GM12878 (cell line): Measurements from ENCODE around the gene CMYA5. TPM values are rescaled to one million over a fixed set of nuclear protein-coding genes. Genes with fewer than 3 reads are reported as not detected.

Experiments used
- ATAC-seq: fragments of 200-7000 bp; cut with Tn5 transposase; 3 replicates; pipeline ENCODE4 v1.9.1; 2020; ENCODE audit warnings: mild to moderate bottlenecking, moderate library complexity
- BruUV-seq: library from RNA; stranded (reverse); fragments of 400-500 nt; replicated peaks from 2 replicates; lab custom pipeline; 2021; lab: Mats Ljungman, UMichigan
- CTCF ChIA-PET: fragments of 300-600 bp; sonication (Branson Sonifier 250); formaldehyde crosslinking; extraction: SDS; loops from one replicate; lab custom pipeline; 2021; ENCODE audit warnings: inconsistent platforms; lab: Yijun Ruan, JAX
- POLR2A ChIA-PET: fragments of 350-600 bp; formaldehyde crosslinking; extraction: SDS; loops from one replicate; lab custom pipeline; 2021; ENCODE audit warnings: inconsistent platforms; lab: Charles Lee
- RAD21 ChIA-PET: fragments of 300-600 bp; sonication (Branson Sonifier 250); formaldehyde crosslinking; loops from one replicate; lab custom pipeline; 2023; ENCODE audit warnings: antibody characterized with exemption; ENCODE audit not compliant: unreplicated experiment; lab: Charles Lee
- SMC1A ChIA-PET: fragments of 300-600 bp; sonication (Branson Sonifier 250); formaldehyde crosslinking; loops from one replicate; lab custom pipeline; 2023; ENCODE audit not compliant: unreplicated experiment, uncharacterized antibody; lab: Charles Lee
- DNase-seq: peaks from one replicate; pipeline ENCODE4 v3.0.0-alpha.2; 2011; ENCODE audit warnings: low read depth, low spot score
- FAIRE-seq: peaks from 3 replicates; lab custom pipeline; 2011; peaks lifted over from hg19 to GRCh38; lab: Jason Lieb, UNC
- H2AFZ ChIP-seq: 2 replicates; pipeline ENCODE4 v1.6.0; 2011; ENCODE audit warnings: low read depth, low read length, control low read depth; ENCODE audit not compliant: control insufficient read depth
- H3K27ac ChIP-seq: 2 replicates; pipeline ENCODE4 v1.5.1; 2011; ENCODE audit warnings: control low read depth; ENCODE audit not compliant: control insufficient read depth, insufficient read depth
- H3K27me3 ChIP-seq, 2 experiments: replicated peaks in 1 of 2; 2 replicates each; pipeline versions ENCODE4 v1.6.0 to v1.6.1; 2011; ENCODE audit warnings: low read length in 1 of 2; ENCODE audit not compliant: control insufficient read depth in 2 of 2, insufficient read depth in 2 of 2
- H3K36me3 ChIP-seq, 2 experiments: 2 replicates each; pipeline ENCODE4 v1.5.1; 2011; ENCODE audit warnings: low read length in 1 of 2; ENCODE audit not compliant: control insufficient read depth in 2 of 2, insufficient read depth in 2 of 2
- H3K4me1 ChIP-seq: 2 replicates; pipeline ENCODE4 v1.6.1; 2011; ENCODE audit warnings: mild to moderate bottlenecking, low read length, moderate library complexity, mixed read lengths; ENCODE audit not compliant: control insufficient read depth, insufficient read depth
- H3K4me2 ChIP-seq: 2 replicates; pipeline ENCODE4 v1.6.0; 2011; ENCODE audit warnings: control low read depth; ENCODE audit not compliant: control insufficient read depth, insufficient read depth
- H3K4me3 ChIP-seq: fragments of 200-600 bp; sonication (generic); 2 replicates; pipeline ENCODE4 v1.5.1; 2016
- H3K79me2 ChIP-seq: 2 replicates; pipeline ENCODE4 v1.6.0; 2011; ENCODE audit warnings: low read length; ENCODE audit not compliant: control insufficient read depth, insufficient read depth
- H3K9ac ChIP-seq: 2 replicates; pipeline ENCODE4 v1.8.0; 2011; ENCODE audit warnings: low read length, control low read depth, mixed read lengths; ENCODE audit not compliant: control insufficient read depth, insufficient read depth
- H3K9me3 ChIP-seq: replicated peaks from 3 replicates; pipeline ENCODE4 v1.5.1; 2011; ENCODE audit warnings: mild to moderate bottlenecking, low read length; ENCODE audit not compliant: control insufficient read depth, insufficient read depth
- H4K20me1 ChIP-seq: 2 replicates; pipeline ENCODE4 v1.6.0; 2011; ENCODE audit not compliant: control insufficient read depth, insufficient read depth
- ATF7 ChIP-seq: fragments of 450-650 bp; IDR thresholded peaks from 2 replicates; pipeline ENCODE4 v1.6.1; 2016; ENCODE audit warnings: low read depth, mild to moderate bottlenecking
- DPF2 ChIP-seq: fragments of 450-650 bp; IDR thresholded peaks from 2 replicates; pipeline ENCODE4 v1.6.1; 2017; ENCODE audit warnings: mild to moderate bottlenecking
- E2F8 ChIP-seq: fragments of 450-650 bp; IDR thresholded peaks from 2 replicates; pipeline ENCODE4 v1.6.1; 2018; ENCODE audit warnings: mild to moderate bottlenecking, low read depth, moderate library complexity; ENCODE audit not compliant: partially characterized antibody
- MTA3 ChIP-seq: IDR thresholded peaks from 2 replicates; pipeline ENCODE4 v1.6.1; 2012; ENCODE audit warnings: low read length, inconsistent platforms, borderline replicate concordance
- MYB ChIP-seq: fragments of 150-350 bp; IDR thresholded peaks from 2 replicates; pipeline ENCODE4 v1.6.1; 2014; ENCODE audit warnings: mild to moderate bottlenecking, low read depth, low read length, borderline replicate concordance
- NR2F1 ChIP-seq: fragments of 450-650 bp; conservative IDR thresholded peaks from 2 replicates; pipeline ENCODE4 v1.6.1; 2017; ENCODE audit warnings: mild to moderate bottlenecking
- SRF ChIP-seq, 2 experiments: IDR thresholded peaks; 2 replicates each; pipeline ENCODE4 v1.6.1; 2011; ENCODE audit warnings: low read depth in 2 of 2, low read length in 2 of 2, mild to moderate bottlenecking in 1 of 2, moderate library complexity in 1 of 2
- USF1 ChIP-seq: IDR thresholded peaks from 2 replicates; pipeline ENCODE4 v1.6.1; 2011; ENCODE audit warnings: borderline replicate concordance, low read depth, mild to moderate bottlenecking, moderate library complexity, mixed read lengths, low read length; ENCODE audit not compliant: insufficient read depth; ENCODE audit errors: extremely low read length
- WRNIP1 ChIP-seq: IDR thresholded peaks from 2 replicates; pipeline ENCODE4 v1.6.1; 2011; ENCODE audit warnings: low read depth, low read length, improper control_type of control experiment, borderline replicate concordance
- WGBS: methylation state at CpG from one replicate; pipeline ENCODE4 v1.1.6; 2016; ENCODE audit warnings: low lambda C conversion rate; ENCODE audit not compliant: insufficient replicate concordance, insufficient coverage; ENCODE audit errors: missing lambda C conversion rate; 5-methylcytosine and 5-hydroxymethylcytosine counted together
- in situ Hi-C: fragments of 300-500 bp; cut with MboI; formaldehyde crosslinking; loops from 9 replicates; pipeline ENCODE4 v1.14.3; 2018; ENCODE audit warnings: mixed read lengths
- intact Hi-C: fragments of 100-400 bp; cut with micrococcal nuclease; formaldehyde crosslinking; loops from one replicate; pipeline ENCODE4 v1.14.2; 2022; ENCODE audit not compliant: unreplicated experiment
- polyA plus RNA-seq, 11 experiments: library from polyadenylated mRNA; depleted of rRNA in 4 of 11; unstranded in 6 of 11; stranded (reverse) in 5 of 11; fragments of >200 nt; fragmentation: Nextera tagmentation in 4 of 11; fragmentation: Illumina TruSeq in 1 of 11; extraction: Ambion mirVana in 4 of 11; extraction: Trizol in 1 of 11; gene quantifications; 1 replicate in 1 of 11; 2 replicates in 10 of 11; pipeline versions ENCODE4 v1.2.1 to v1.2.3, GENCODE V29; 2011 to 2016; ENCODE audit warnings: inconsistent platforms in 2 of 11, missing spikeins in 2 of 11, low read depth in 1 of 11
- total RNA-seq, 4 experiments: library from RNA; depleted of rRNA in 3 of 4; stranded (reverse); fragments of >200 nt in 3 of 4; fragmentation: Illumina TruSeq in 1 of 4; extraction: Trizol in 1 of 4; gene quantifications; 2 replicates each; pipeline versions ENCODE4 v1.2.1 to v1.2.3, GENCODE V29; 2013 to 2021
- TF ChIP-seq, protein P1 (sequence below): fragments of 450-650 bp; formaldehyde crosslinking; IDR thresholded peaks from 2 replicates; pipeline ENCODE4 v1.4.0; 2022; ENCODE audit warnings: mild to moderate bottlenecking, moderate library complexity
- TF ChIP-seq, protein P2 (sequence below): fragments of 450-650 bp; formaldehyde crosslinking; IDR thresholded peaks from 2 replicates; pipeline ENCODE4 v1.5.0; 2022; ENCODE audit warnings: mild to moderate bottlenecking, missing genetic modification characterization

CMYA5 gene
- total and polyA plus RNA-seq, 10 of the 15 experiments (the other 5 are each of a cell fraction or from before 2014, with no cell fraction given): 0.01 to 0.34 (median 0.16) TPM; not detected in 1

- no TSS peak for BruUV-seq
- no peaks in the 10 kb centered on the region for H4K20me1 ChIP-seq
- no peak overlapping the region for H3K4me2 ChIP-seq
- in situ Hi-C loops (no loop called here), intact Hi-C loops (no loop called here)
- no peak overlapping the region for H2AFZ ChIP-seq
- ATAC-seq (no peak), DNase-seq (no peak), FAIRE-seq (no peak)
- ChIA-PET CTCF (no interaction called here), SMC1A (no interaction called here), POLR2A (no interaction called here), RAD21 (no interaction called here)
- H3K9ac ChIP-seq: no peak overlapping the region
- WGBS: 68% methylated on average over 2 of the region's 2 CpGs
- TF ChIP-seq, protein P1, sequence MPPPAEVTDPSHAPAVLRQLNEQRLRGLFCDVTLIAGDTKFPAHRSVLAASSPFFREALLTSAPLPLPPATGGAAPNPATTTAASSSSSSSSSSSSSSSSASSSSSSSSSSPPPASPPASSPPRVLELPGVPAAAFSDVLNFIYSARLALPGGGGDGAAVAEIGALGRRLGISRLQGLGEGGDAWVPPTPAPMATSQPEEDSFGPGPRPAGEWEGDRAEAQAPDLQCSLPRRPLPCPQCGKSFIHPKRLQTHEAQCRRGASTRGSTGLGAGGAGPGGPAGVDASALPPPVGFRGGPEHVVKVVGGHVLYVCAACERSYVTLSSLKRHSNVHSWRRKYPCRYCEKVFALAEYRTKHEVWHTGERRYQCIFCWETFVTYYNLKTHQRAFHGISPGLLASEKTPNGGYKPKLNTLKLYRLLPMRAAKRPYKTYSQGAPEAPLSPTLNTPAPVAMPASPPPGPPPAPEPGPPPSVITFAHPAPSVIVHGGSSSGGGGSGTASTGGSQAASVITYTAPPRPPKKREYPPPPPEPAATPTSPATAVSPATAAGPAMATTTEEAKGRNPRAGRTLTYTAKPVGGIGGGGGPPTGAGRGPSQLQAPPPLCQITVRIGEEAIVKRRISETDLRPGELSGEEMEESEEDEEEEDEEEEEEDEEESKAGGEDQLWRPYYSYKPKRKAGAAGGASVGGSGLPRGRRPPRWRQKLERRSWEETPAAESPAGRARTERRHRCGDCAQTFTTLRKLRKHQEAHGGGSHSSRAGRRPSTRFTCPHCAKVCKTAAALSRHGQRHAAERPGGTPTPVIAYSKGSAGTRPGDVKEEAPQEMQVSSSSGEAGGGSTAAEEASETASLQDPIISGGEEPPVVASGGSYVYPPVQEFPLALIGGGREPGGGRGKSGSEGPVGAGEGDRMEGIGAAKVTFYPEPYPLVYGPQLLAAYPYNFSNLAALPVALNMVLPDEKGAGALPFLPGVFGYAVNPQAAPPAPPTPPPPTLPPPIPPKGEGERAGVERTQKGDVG (CRISPR knock-in tag): no peak
- TF ChIP-seq MYB (no peak), DPF2 (no peak), NR2F1 (no peak), MTA3 (no peak), USF1 (no peak), E2F8 (no peak), ATF7 (no peak), WRNIP1 (no peak), SRF (IDR thresholded peaks at IDR 0.05; ENCODE audit: low read depth in 2 of 2, low read length in 2 of 2) (no peak)
- TF ChIP-seq, protein P2, sequence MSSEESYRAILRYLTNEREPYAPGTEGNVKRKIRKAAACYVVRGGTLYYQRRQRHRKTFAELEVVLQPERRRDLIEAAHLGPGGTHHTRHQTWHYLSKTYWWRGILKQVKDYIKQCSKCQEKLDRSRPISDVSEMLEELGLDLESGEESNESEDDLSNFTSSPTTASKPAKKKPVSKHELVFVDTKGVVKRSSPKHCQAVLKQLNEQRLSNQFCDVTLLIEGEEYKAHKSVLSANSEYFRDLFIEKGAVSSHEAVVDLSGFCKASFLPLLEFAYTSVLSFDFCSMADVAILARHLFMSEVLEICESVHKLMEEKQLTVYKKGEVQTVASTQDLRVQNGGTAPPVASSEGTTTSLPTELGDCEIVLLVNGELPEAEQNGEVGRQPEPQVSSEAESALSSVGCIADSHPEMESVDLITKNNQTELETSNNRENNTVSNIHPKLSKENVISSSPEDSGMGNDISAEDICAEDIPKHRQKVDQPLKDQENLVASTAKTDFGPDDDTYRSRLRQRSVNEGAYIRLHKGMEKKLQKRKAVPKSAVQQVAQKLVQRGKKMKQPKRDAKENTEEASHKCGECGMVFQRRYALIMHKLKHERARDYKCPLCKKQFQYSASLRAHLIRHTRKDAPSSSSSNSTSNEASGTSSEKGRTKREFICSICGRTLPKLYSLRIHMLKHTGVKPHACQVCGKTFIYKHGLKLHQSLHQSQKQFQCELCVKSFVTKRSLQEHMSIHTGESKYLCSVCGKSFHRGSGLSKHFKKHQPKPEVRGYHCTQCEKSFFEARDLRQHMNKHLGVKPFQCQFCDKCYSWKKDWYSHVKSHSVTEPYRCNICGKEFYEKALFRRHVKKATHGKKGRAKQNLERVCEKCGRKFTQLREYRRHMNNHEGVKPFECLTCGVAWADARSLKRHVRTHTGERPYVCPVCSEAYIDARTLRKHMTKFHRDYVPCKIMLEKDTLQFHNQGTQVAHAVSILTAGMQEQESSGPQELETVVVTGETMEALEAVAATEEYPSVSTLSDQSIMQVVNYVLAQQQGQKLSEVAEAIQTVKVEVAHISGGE (CRISPR knock-in tag): no peak
- H3K4me3 ChIP-seq: no peak overlapping the region
- H3K36me3 ChIP-seq: no peaks in the 10 kb centered on the region
- no peaks in the 10 kb centered on the region; a peak in 1 of 4 replicates for H3K27me3 ChIP-seq
- no peaks in the 10 kb centered on the region for H3K9me3 ChIP-seq
- no peak overlapping the region for H3K27ac ChIP-seq
- no peaks in the 10 kb centered on the region for H3K79me2 ChIP-seq
- H3K4me1 ChIP-seq: no peaks in the 10 kb centered on the region
These were observed 121.4 kb downstream of the CMYA5 start for GRCh38 chr5:79811081-79811480.
